Uterus (tissue), 4 donors: Measurements from ENCODE around the gene KLHL8. TPM values are rescaled to one million over a fixed set of nuclear protein-coding genes. Genes with fewer than 3 reads are reported as not detected.

ENCODE experiments used
- DNase-seq, 2 donors: peaks; one replicate each; pipeline ENCODE4 v3.0.0-alpha.2; 2019 to 2020
- H3K27ac ChIP-seq, 2 donors: fragments of 200-600 bp; sonication (generic); 1 replicate in 1 of 2; 2 replicates in 1 of 2; pipeline ENCODE4 v1.5.1; 2016 to 2018
- H3K27me3 ChIP-seq, 2 donors: fragments of 200-600 bp; sonication (generic); one replicate each; pipeline ENCODE4 v1.5.1; 2018 to 2019; ENCODE audit warnings: control low read depth in 1 of 2
- H3K36me3 ChIP-seq, 2 donors: fragments of 200-600 bp; sonication (generic); one replicate each; pipeline ENCODE4 v1.5.1; 2019; ENCODE audit warnings: control low read depth in 1 of 2
- H3K4me1 ChIP-seq, 2 donors: fragments of 200-600 bp; sonication (generic); one replicate each; pipeline ENCODE4 v1.5.1; 2018 to 2019; ENCODE audit warnings: control low read depth in 1 of 2
- H3K4me3 ChIP-seq, 2 donors: fragments of 200-600 bp; sonication (generic); 1 replicate in 1 of 2; 2 replicates in 1 of 2; pipeline ENCODE4 v1.5.1; 2018 to 2019; ENCODE audit warnings: mild to moderate bottlenecking in 1 of 2
- H3K9me3 ChIP-seq, 2 donors: fragments of 200-600 bp; sonication (generic); one replicate each; pipeline ENCODE4 v1.5.1; 2019; ENCODE audit warnings: control low read depth in 1 of 2
- CTCF ChIP-seq, 4 experiments: fragments of 200-600 bp in 2 of 4; fragments of 450-650 bp in 2 of 4; sonication (generic) in 2 of 4; IDR thresholded peaks; one replicate each; pipeline ENCODE4 v1.5.1; 2016 to 2019; ENCODE audit warnings: antibody characterized with exemption in 4 of 4, mild to moderate bottlenecking in 2 of 4, moderate library complexity in 1 of 4
- POLR2A ChIP-seq, 2 donors: fragments of 450-650 bp; IDR thresholded peaks; one replicate each; pipeline ENCODE4 v1.6.1; 2016; ENCODE audit warnings: antibody characterized with exemption in 2 of 2, mild to moderate bottlenecking in 1 of 2, moderate library complexity in 1 of 2
- intact Hi-C: fragments of 100-400 bp; cut with DNase I; formaldehyde crosslinking; loops from one replicate; pipeline ENCODE4 v1.15.1; 2023; ENCODE audit warnings: low total_unique reads
- total RNA-seq, 4 donors: library from RNA; depleted of rRNA in 3 of 4; stranded (reverse); fragments of >200 nt in 3 of 4; gene quantifications; one replicate each; pipeline versions ENCODE4 v1.1.0 to v1.2.4, GENCODE V29; 2014 to 2023
- donor health status: DM: yes; HTN: yes; CAD: no.

Gene KLHL8
- total RNA-seq, 4 donors from 2014 or later: 10.0 to 31.8 (median 24.5) TPM

GRCh38 chr4:87129681-87130080 is 90.7 kb downstream of the KLHL8 start:
- no peaks in the 10 kb centered on the region for H3K27me3 ChIP-seq
- no peak overlapping the region for H3K27ac ChIP-seq
- intact Hi-C loops: no loop called here
- H3K36me3 ChIP-seq: no peaks in the 10 kb centered on the region
- no peaks in the 10 kb centered on the region for H3K9me3 ChIP-seq
- TF ChIP-seq POLR2A (IDR thresholded peaks at IDR 0.05) (no peak), CTCF (IDR thresholded peaks at IDR 0.05) (no peak)
- H3K4me3 ChIP-seq: no peak overlapping the region
- H3K4me1 ChIP-seq: peaks cover 0 to 5% of the 10 kb centered on the region in 2 donors
- DNase-seq: no peak

DNA sequence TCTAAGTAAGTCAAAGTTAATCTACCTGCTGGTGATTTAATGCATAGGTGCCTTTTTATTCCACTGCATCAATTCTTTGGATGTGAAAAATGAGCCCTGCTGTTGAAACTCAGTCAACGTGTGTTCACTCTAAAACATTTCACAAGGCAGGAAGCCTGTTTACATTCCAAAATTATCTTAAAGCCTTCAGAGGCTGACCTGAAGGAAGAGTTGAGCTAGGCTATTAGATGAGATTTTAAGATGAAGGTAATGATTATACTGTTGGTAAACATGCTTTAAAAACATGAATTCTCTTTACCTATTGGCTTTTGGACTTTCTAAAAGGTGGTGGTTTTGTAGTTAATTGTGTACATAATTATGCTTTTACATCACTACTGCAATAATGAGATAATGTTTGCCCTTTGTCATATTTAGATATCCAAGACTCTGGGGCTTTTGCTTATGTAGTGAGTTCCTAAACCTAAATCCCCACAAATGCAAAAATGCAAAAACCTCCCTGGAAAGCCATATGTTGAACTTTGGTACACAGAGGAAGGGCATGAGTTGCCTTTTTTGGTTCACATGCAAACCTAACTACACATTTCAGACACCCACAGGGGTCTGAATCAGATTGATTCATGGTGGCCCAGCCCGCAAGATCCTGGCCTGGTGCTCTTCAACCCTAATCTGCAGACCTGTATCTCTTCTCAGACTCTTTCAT is 92.3 kb downstream of the KLHL8 start:
- Histone ChIP-seq H3K9me3 (no peaks in the 10 kb centered on the region), H3K27ac (no peak overlapping the region), H3K36me3 (no peaks in the 10 kb centered on the region), H3K4me3 (no peak overlapping the region), H3K4me1 (peaks cover 0 to 5% of the 10 kb centered on the region in 2 donors), H3K27me3 (no peaks in the 10 kb centered on the region)
- no peak for TF ChIP-seq POLR2A (IDR thresholded peaks at IDR 0.05)
- TF ChIP-seq CTCF (IDR thresholded peaks at IDR 0.05): no peak
- intact Hi-C loops: no loop called here
- no peak for DNase-seq

DNA sequence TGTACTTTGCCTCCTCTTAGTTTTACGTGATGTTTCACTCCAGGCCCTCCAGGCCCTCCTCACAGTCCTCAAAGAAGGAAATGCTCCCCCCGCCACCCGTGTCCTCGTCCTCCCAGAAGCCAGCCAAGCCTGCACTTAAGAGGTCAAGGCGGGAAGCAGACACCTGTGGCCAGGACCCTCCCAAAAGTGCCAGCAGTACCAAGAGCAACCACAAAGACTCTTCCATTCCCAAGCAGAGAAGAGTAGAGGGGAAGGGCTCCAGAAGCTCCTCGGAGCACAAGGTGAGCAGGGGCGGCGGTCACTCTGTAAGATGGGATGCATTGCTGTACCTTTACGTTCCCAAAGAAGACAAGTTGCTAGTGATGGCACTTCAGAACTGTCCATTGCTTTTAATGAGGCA is 94.4 kb downstream of the KLHL8 start:
- Histone ChIP-seq H3K27ac (no peak overlapping the region), H3K36me3 (no peaks in the 10 kb centered on the region), H3K4me3 (no peak overlapping the region), H3K9me3 (no peaks in the 10 kb centered on the region), H3K4me1 (peaks cover 0 to 5% of the 10 kb centered on the region in 2 donors), H3K27me3 (no peaks in the 10 kb centered on the region)
- no peak for DNase-seq
- TF ChIP-seq POLR2A (IDR thresholded peaks at IDR 0.05) (no peak), CTCF (IDR thresholded peaks at IDR 0.05) (no peak)
- intact Hi-C loops: no loop called here

DNA sequence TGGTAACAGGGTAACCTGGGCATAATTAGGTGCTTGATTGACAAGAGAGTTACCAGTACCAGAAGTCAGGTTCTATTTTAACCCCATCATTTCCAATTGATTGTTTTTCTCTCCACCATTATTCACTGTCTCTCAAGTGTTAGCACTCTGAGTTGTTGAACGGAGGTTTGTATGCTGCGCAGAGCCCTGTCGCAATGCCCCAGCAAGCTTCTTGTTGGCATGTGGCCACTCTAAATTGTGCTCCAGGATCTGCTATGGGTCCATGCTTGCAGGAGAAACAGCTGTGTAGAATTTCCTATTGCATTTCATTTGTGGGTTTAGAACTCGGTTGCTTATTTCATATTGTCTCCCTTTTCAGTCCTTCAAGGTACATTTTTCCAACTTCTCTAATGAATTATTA is 98.2 kb downstream of the KLHL8 start:
- Histone ChIP-seq H3K27me3 (no peaks in the 10 kb centered on the region), H3K27ac (peak overlapping the region; percentile 82 to 90), H3K9me3 (no peaks in the 10 kb centered on the region), H3K4me3 (no peak overlapping the region), H3K36me3 (no peaks in the 10 kb centered on the region), H3K4me1 (peaks cover 4 to 9% of the 10 kb centered on the region in 2 donors)
- no peak for DNase-seq
- TF ChIP-seq CTCF (IDR thresholded peaks at IDR 0.05): no peak
- no peak for TF ChIP-seq POLR2A (IDR thresholded peaks at IDR 0.05)
- intact Hi-C loops: no loop called here

DNA sequence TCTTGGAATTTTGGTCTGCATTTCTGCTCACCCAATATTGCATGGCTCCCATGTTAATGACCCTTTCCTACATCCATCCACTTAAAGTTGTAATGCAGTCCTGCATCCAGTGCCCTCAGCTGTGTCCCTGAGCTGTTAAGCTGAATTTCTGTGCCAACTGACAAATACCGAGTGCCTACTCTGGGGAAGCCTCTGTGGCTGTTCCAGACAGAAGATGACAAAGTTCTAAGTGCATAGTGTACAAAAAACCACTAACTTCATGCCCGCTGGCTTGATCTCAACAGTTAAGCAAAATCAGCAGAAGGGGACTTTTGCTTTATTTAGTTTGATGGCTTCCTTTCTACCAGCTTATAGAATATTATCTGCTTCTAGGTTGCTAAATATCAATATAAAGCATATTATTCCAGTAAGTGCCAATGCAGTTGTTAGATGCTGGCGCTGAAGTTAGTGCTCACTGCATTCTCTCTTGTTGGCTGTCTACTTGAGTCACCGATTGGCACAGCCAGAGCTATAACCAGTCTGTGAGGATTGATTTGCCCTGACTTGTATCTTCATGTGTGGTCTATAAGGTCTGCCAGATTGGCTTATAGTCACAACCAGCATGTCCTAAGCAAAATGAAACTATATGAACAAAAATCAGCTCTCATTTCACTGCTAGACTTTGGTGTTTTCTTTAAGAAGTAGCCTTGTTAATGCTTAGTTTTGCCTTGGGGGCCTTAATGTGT is 98.9 kb downstream of the KLHL8 start:
- Histone ChIP-seq H3K27me3 (no peaks in the 10 kb centered on the region), H3K27ac (peak overlapping the region; percentile 82 to 90), H3K36me3 (no peaks in the 10 kb centered on the region), H3K4me3 (no peak overlapping the region), H3K9me3 (no peaks in the 10 kb centered on the region), H3K4me1 (peaks cover 4 to 9% of the 10 kb centered on the region in 2 donors)
- TF ChIP-seq POLR2A (IDR thresholded peaks at IDR 0.05): no peak
- no peak for TF ChIP-seq CTCF (IDR thresholded peaks at IDR 0.05)
- intact Hi-C loops: no loop called here
- no peak for DNase-seq
